Colonic mucosa (tissue), 4 donors: ENCODE measurements around the gene TPRX1. TPM values are rescaled to one million over a fixed set of nuclear protein-coding genes. Genes with fewer than 3 reads are reported as not detected.

ENCODE experiments used
- DNase-seq: peaks from one replicate; pipeline ENCODE4 v3.0.0-alpha.2; 2020
- H3K27ac ChIP-seq: fragments of 200-600 bp; one replicate; pipeline ENCODE4 v1.8.0; 2021
- H3K27me3 ChIP-seq: fragments of 200-600 bp; one replicate; pipeline ENCODE4 v1.8.0; 2021
- H3K36me3 ChIP-seq: fragments of 200-600 bp; one replicate; pipeline ENCODE4 v1.8.0; 2021
- H3K4me1 ChIP-seq: fragments of 200-600 bp; one replicate; pipeline ENCODE4 v1.8.0; 2021; ENCODE audit warnings: mild to moderate bottlenecking
- H3K4me3 ChIP-seq: fragments of 200-600 bp; one replicate; pipeline ENCODE4 v1.8.0; 2021
- H3K9ac ChIP-seq, 2 donors: one replicate each; pipeline ENCODE4 v1.7.0; 2013; ENCODE audit warnings: control low read depth in 2 of 2, low read depth in 2 of 2, low read length in 2 of 2
- H3K9me3 ChIP-seq: fragments of 200-600 bp; one replicate; pipeline ENCODE4 v1.8.0; 2021
- intact Hi-C: fragments of 100-400 bp; cut with DNase I; formaldehyde crosslinking; loops from one replicate; pipeline ENCODE4 v1.14.1; 2022
- total RNA-seq, 2 donors: library from RNA; stranded (reverse); fragmentation: NEBNext Ultra II Directional in 1 of 2; extraction: Animal tissue kit (Norgen Biotek cat#: 25700) in 1 of 2; gene quantifications; one replicate each; pipeline ENCODE4 v1.2.1, GENCODE V29; 2021
- TF ChIP-seq, protein P1 (sequence below): fragments of 200-600 bp; IDR thresholded peaks from one replicate; pipeline ENCODE4 v1.8.0; 2022; ENCODE audit warnings: antibody characterized with exemption, mild to moderate bottlenecking
- donor health status: healthy.
- donor health status: DM: no; HTN: no; CAD: no.
- donor health status: DM: no; HTN: no; CAD: no.

TPRX1 gene
- total RNA-seq, 2 donors from 2014 or later = not detected

- intact Hi-C loops = no loop called here
- peaks cover 7% of the 10 kb centered on the region for H3K36me3 ChIP-seq
- TF ChIP-seq, protein P1, sequence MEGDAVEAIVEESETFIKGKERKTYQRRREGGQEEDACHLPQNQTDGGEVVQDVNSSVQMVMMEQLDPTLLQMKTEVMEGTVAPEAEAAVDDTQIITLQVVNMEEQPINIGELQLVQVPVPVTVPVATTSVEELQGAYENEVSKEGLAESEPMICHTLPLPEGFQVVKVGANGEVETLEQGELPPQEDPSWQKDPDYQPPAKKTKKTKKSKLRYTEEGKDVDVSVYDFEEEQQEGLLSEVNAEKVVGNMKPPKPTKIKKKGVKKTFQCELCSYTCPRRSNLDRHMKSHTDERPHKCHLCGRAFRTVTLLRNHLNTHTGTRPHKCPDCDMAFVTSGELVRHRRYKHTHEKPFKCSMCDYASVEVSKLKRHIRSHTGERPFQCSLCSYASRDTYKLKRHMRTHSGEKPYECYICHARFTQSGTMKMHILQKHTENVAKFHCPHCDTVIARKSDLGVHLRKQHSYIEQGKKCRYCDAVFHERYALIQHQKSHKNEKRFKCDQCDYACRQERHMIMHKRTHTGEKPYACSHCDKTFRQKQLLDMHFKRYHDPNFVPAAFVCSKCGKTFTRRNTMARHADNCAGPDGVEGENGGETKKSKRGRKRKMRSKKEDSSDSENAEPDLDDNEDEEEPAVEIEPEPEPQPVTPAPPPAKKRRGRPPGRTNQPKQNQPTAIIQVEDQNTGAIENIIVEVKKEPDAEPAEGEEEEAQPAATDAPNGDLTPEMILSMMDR = no peak
These were observed 43.7 kb downstream of the TPRX1 start for GRCh38 chr19:47760632-47760999.

DNA sequence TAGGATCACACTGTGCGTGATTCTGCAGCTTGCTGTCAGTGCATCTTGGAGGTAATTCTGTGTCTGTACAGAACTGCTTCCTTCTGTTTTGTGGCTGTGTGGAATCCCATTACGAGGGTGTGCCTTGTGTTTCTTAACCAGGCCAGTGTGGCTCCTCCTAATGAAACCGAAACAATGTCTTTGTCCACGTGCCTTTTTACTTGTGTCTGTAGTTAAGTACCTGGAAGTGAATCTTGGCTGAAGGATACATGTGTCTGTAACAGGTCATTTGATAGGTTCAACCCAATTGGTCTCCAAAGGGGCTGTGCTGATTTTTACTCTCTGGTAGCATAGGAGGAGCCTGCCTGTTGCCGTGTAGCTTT lies 45.9 kb downstream of the TPRX1 start:
- H3K27ac ChIP-seq = peak overlapping the region; percentile 73
- no peaks in the 10 kb centered on the region for H3K9me3 ChIP-seq
- intact Hi-C loops = no loop called here
- no peak for DNase-seq
- H3K9ac ChIP-seq = peak overlapping the region in 1 of 2 donors; percentile 71
- H3K27me3 ChIP-seq = no peaks in the 10 kb centered on the region
- H3K36me3 ChIP-seq = peaks cover 15% of the 10 kb centered on the region
- TF ChIP-seq, protein P1 = no peak
- peaks cover 8% of the 10 kb centered on the region for H3K4me1 ChIP-seq
- H3K4me3 ChIP-seq = no peak overlapping the region

More at GRCh38 chr19:47760632-47760999, 43.7 kb downstream of the TPRX1 start:
- no peak overlapping the region for H3K4me3 ChIP-seq
- H3K9ac ChIP-seq = no peak overlapping the region
- no peaks in the 10 kb centered on the region for H3K27me3 ChIP-seq
- no peak overlapping the region for H3K27ac ChIP-seq
- peaks cover 8% of the 10 kb centered on the region for H3K4me1 ChIP-seq
- H3K9me3 ChIP-seq = no peaks in the 10 kb centered on the region
- DNase-seq = no peak

- H3K4me1 ChIP-seq = peaks cover 8% of the 10 kb centered on the region
- H3K36me3 ChIP-seq = peaks cover 20% of the 10 kb centered on the region
- TF ChIP-seq, protein P1 = no peak
- H3K9ac ChIP-seq = peak overlapping the region in 1 of 2 donors; percentile 71
- H3K4me3 ChIP-seq = no peak overlapping the region
- peak overlapping the region; percentile 73 for H3K27ac ChIP-seq
- no peaks in the 10 kb centered on the region for H3K27me3 ChIP-seq
- no peaks in the 10 kb centered on the region for H3K9me3 ChIP-seq
- DNase-seq = peak; percentile 67
- intact Hi-C loops = no loop called here
These were observed 46.5 kb downstream of the TPRX1 start for GRCh38 chr19:47757617-47758442.

DNA sequence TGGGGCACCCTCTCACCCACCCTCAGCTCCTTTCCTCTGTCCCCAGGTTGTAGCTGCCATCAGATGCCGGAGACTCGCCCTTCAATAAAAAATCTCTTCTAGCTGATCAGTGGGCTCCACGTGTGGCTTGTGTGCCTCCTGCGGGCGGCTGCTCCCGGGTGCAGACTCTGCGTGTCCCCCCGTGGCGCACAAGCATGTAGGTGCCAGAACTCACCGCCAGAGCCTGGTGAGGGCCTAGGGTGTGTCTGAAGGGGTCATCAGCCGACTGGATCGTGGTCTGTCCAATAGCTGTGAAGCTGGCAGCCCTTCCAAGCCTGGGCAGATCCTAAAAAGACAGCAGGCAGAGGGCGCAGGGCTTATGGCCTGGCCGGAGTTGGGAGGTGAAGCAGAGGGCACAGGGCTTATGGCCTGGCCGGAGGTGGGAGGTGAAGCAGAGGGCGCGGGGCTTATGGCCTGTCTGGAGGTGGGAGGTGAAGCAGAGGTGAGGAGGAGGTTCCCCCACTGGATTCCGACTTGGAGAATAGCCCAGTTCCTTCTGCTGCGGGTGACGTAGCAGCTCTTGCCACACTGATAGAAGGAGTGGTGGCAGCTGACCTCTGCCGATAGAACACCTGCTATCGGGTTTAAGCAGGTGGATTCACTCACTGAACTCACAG lies 47.3 kb downstream of the TPRX1 start:
- peak overlapping the region in 1 of 2 donors; percentile 71 for H3K9ac ChIP-seq
- DNase-seq = peak; percentile 66
- H3K36me3 ChIP-seq = peaks cover 27% of the 10 kb centered on the region
- peak overlapping the region; percentile 73 for H3K27ac ChIP-seq
- H3K4me1 ChIP-seq = peaks cover 8% of the 10 kb centered on the region
- intact Hi-C loops = no loop called here
- H3K27me3 ChIP-seq = no peaks in the 10 kb centered on the region
- no peak overlapping the region for H3K4me3 ChIP-seq
- TF ChIP-seq, protein P1 = no peak
- H3K9me3 ChIP-seq = no peaks in the 10 kb centered on the region

DNA sequence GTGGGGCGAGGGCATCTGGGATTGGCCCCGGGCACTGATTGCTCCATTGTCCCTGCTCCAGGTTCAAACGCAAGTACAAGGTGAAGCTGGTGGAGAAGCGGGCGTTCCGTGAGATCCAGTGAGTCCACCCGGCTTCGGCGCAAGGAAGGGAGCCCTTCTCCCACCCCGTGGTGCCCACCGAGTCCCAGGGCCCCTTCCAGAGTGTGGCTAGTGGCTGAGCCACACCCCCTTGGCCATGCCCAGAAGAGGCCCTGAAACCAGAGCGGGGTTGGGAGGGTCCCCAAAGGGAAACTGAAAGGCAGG lies 47.8 kb downstream of the TPRX1 start:
- Histone ChIP-seq H3K27ac (no peak overlapping the region), H3K4me3 (no peak overlapping the region), H3K4me1 (peaks cover 8% of the 10 kb centered on the region), H3K27me3 (no peaks in the 10 kb centered on the region), H3K9me3 (no peaks in the 10 kb centered on the region), H3K9ac (peak overlapping the region in 1 of 2 donors; percentile 71), H3K36me3 (peaks cover 27% of the 10 kb centered on the region)
- intact Hi-C loops = no loop called here
- TF ChIP-seq, protein P1 = no peak
- no peak for DNase-seq
